GM20000 (cell line): Measurements from ENCODE around the gene MERTK.
"Not testable (repeated sequence)": the region's sequence is repeated elsewhere in the genome, so short reads cannot be mapped to it uniquely, and the experiment has no call there.

Experiments
- DNase-seq: peaks from one replicate; pipeline ENCODE4 v3.0.0; 2012; ENCODE audit warnings: low spot score
- TF ChIP-seq, protein P1 (sequence below): IDR thresholded peaks from 2 replicates; pipeline ENCODE4 v1.5.1; 2012; ENCODE audit warnings: mild to moderate bottlenecking, control low read depth; ENCODE audit errors: extremely low read depth, missing control alignments

MERTK gene

DNA sequence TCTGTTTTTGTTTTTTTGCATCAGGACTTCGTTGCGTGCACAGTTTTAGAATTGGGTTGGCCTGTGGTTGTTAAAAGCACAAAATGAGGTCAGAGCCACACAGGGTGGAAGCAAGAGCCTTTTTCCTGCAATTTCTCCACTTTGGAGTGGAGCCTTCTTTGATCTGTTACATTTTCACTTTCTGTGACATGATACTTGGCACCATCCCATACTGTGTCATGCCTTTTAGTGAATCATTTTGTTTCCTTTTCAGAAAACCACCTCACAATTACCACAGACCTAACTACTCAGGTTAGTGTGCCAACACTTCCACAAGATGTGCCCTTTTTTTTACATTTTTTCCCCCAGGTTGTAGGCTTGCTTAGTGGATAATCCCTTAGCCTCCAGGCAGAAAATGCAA, 32.5 kb downstream of the MERTK start:
- TF ChIP-seq, protein P1, sequence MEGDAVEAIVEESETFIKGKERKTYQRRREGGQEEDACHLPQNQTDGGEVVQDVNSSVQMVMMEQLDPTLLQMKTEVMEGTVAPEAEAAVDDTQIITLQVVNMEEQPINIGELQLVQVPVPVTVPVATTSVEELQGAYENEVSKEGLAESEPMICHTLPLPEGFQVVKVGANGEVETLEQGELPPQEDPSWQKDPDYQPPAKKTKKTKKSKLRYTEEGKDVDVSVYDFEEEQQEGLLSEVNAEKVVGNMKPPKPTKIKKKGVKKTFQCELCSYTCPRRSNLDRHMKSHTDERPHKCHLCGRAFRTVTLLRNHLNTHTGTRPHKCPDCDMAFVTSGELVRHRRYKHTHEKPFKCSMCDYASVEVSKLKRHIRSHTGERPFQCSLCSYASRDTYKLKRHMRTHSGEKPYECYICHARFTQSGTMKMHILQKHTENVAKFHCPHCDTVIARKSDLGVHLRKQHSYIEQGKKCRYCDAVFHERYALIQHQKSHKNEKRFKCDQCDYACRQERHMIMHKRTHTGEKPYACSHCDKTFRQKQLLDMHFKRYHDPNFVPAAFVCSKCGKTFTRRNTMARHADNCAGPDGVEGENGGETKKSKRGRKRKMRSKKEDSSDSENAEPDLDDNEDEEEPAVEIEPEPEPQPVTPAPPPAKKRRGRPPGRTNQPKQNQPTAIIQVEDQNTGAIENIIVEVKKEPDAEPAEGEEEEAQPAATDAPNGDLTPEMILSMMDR, result no peak
- no peak for DNase-seq

- DNase-seq, result no peak
- TF ChIP-seq, protein P1, result no peak
Observed at GRCh38 chr2:111932841-111933291, 34.5 kb downstream of the MERTK start.

GRCh38 chr2:111933900-111934299, 35.5 kb downstream of the MERTK start:
- DNase-seq, result not testable (repeated sequence)

DNA sequence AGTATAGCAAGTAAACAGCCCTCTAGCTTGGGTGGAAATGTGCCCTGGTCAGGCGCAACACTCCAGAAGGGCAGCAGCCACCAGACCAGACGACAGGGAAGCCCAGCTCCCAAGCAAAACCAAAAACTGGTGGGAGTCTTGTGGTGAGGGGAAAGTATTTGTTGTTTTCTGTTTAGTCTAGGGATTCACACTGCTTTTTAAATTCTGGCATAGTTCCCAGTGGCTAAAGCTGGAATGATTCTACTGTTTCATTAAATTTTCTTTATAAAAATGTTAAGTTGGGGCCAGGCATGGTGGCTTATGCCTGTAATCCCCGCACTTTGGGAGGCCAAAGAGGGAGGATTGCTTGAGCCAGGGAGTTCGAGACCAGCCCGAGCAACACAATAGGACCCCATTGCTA, 38.5 kb downstream of the MERTK start:
- no peak for DNase-seq
- TF ChIP-seq, protein P1, result no peak

DNA sequence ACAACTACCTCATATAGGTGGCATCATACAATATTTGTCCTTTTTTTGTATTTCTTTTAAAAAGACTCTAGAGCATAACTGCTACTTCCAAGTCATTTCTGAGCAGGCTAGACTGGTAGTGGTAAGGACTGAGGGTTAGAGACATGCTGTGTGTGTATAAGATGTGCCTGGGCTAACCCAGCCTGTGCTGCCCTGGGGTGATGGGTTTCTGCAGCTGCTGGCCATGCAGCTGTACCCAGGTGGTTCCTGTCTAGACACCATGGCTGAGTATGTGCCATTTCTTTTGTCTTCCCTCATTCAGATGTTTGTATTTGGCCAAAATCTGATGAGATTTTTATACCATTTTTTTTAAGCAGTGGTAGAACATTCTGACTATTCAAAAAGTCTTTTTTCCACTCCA, 40.0 kb downstream of the MERTK start:
- TF ChIP-seq, protein P1, result no peak
- DNase-seq, result no peak

- TF ChIP-seq, protein P1, result no peak
- no peak for DNase-seq
Observed at GRCh38 chr2:111940333-111941196, 42.2 kb downstream of the MERTK start.

DNA sequence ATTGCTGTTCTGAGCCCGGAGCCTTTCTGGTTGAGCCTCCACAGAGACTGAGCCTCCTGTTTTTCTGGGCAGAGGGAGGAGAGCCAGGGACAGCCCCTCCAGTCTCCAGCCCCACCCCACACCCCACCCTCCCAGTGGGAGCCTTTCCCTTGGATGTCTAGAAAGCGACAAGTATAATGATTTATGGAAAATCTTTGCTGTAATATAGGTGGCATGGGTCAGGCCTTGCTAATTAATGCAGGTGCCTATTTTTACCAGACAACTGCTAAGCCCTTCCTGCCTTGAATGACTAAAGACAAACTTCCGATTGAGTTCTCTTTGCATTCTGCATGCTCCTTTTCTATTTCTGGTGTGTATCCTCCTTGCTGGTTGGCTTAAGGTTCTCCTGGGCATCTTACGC, 43.1 kb downstream of the MERTK start:
- DNase-seq, result no peak
- TF ChIP-seq, protein P1, result no peak
